IMR-90 (cell line): ENCODE data around the gene KCNQ5. TPM values are rescaled to one million over a fixed set of nuclear protein-coding genes. Genes with fewer than 3 reads are reported as not detected.

Experiments used
- ATAC-seq: fragments of 200-7000 bp; cut with Tn5 transposase; 2 replicates; pipeline ENCODE4 v1.9.1; 2020; ENCODE audit warnings: low read depth, mild to moderate bottlenecking, moderate library complexity
- BruUV-seq: library from RNA; stranded (reverse); fragments of 400-500 nt; replicated peaks from 2 replicates; lab custom pipeline; 2021; lab: Mats Ljungman, UMichigan
- CTCF ChIA-PET: fragments of 300-600 bp; formaldehyde crosslinking; extraction: SDS; loops from one replicate; lab custom pipeline; 2021; ENCODE audit warnings: antibody characterized with exemption; lab: Yijun Ruan, JAX
- POLR2A ChIA-PET: fragments of 300-600 bp; sonication (Branson Sonifier 250); formaldehyde crosslinking; loops from one replicate; lab custom pipeline; 2022; ENCODE audit warnings: antibody characterized with exemption; ENCODE audit not compliant: unreplicated experiment; lab: Charles Lee
- DNase-seq: peaks from one replicate; pipeline ENCODE4 v3.0.0; 2013
- H2AFZ ChIP-seq: replicated peaks from 2 replicates; pipeline ENCODE3; 2013; ENCODE audit warnings: low read length, mild to moderate bottlenecking; ENCODE audit not compliant: poor library complexity
- H2AK5ac ChIP-seq: 2 replicates; pipeline ENCODE4 v1.6.1; 2013; ENCODE audit warnings: low read depth, low read length, inconsistent platforms
- H2AK9ac ChIP-seq: replicated peaks from 2 replicates; pipeline ENCODE3; 2013; ENCODE audit warnings: mild to moderate bottlenecking, low read depth, low read length, moderate library complexity; ENCODE audit not compliant: poor library complexity
- H2BK120ac ChIP-seq: 2 replicates; pipeline ENCODE4 v1.6.1; 2013; ENCODE audit warnings: low read depth, low read length, inconsistent platforms
- H2BK15ac ChIP-seq: 3 replicates; pipeline ENCODE4 v1.6.1; 2013; ENCODE audit warnings: low read depth, low read length, inconsistent platforms
- H2BK20ac ChIP-seq: 2 replicates; pipeline ENCODE4 v1.6.1; 2013; ENCODE audit warnings: low read depth, mild to moderate bottlenecking, inconsistent platforms, low read length, moderate library complexity
- H2BK5ac ChIP-seq: 2 replicates; pipeline ENCODE4 v1.6.1; 2013; ENCODE audit warnings: mild to moderate bottlenecking, low read depth, low read length, inconsistent platforms; ENCODE audit not compliant: poor library complexity, severe bottlenecking
- H3K14ac ChIP-seq: replicated peaks from 2 replicates; pipeline ENCODE4 v1.6.1; 2013; ENCODE audit warnings: low read depth, low read length, inconsistent platforms
- H3K18ac ChIP-seq: 2 replicates; pipeline ENCODE4 v1.6.1; 2013; ENCODE audit warnings: low read depth, low read length, control low read depth
- H3K23ac ChIP-seq: 2 replicates; pipeline ENCODE4 v1.6.1; 2013; ENCODE audit warnings: low read depth, low read length, inconsistent platforms
- H3K27ac ChIP-seq: 2 replicates; pipeline ENCODE4 v1.5.1; 2013; ENCODE audit warnings: mild to moderate bottlenecking, control low read depth, low read length; ENCODE audit not compliant: insufficient read depth
- H3K27me3 ChIP-seq: 2 replicates; pipeline ENCODE4 v1.6.1; 2013; ENCODE audit warnings: low read length; ENCODE audit not compliant: control insufficient read depth, insufficient read depth
- H3K36me3 ChIP-seq: 2 replicates; pipeline ENCODE4 v1.6.1; 2013; ENCODE audit warnings: low read length, mixed read lengths; ENCODE audit not compliant: control insufficient read depth, insufficient read depth
- H3K4ac ChIP-seq: 2 replicates; pipeline ENCODE4 v1.6.1; 2013; ENCODE audit warnings: low read depth, low read length, inconsistent platforms
- H3K4me1 ChIP-seq: 2 replicates; pipeline ENCODE4 v1.6.1; 2013; ENCODE audit warnings: low read length, mixed read lengths; ENCODE audit not compliant: control insufficient read depth, insufficient read depth
- H3K4me2 ChIP-seq: 2 replicates; pipeline ENCODE4 v1.6.1; 2013; ENCODE audit warnings: low read depth, mild to moderate bottlenecking, control low read depth, low read length, moderate library complexity
- H3K4me3 ChIP-seq: 2 replicates; pipeline ENCODE4 v1.5.1; 2013; ENCODE audit warnings: low read depth, mild to moderate bottlenecking, control low read depth, low read length, moderate library complexity; ENCODE audit not compliant: insufficient read depth
- H3K56ac ChIP-seq: 2 replicates; pipeline ENCODE4 v1.6.1; 2013; ENCODE audit warnings: low read length, inconsistent platforms; ENCODE audit not compliant: insufficient read depth; ENCODE audit errors: extremely low read depth
- H3K79me1 ChIP-seq, 2 experiments: 2 replicates each; pipeline ENCODE4 v1.6.1; 2013; ENCODE audit warnings: low read length in 2 of 2, inconsistent platforms in 1 of 2, low read depth in 1 of 2
- H3K9ac ChIP-seq: 2 replicates; pipeline ENCODE4 v1.6.1; 2013; ENCODE audit warnings: low read depth, low read length, control low read depth
- H3K9me1 ChIP-seq: 2 replicates; pipeline ENCODE4 v1.6.1; 2013; ENCODE audit warnings: low read length, inconsistent platforms; ENCODE audit not compliant: insufficient read depth
- H3K9me3 ChIP-seq: 2 replicates; pipeline ENCODE4 v1.6.1; 2013; ENCODE audit warnings: low read length; ENCODE audit not compliant: control insufficient read depth, insufficient read depth
- H4K20me1 ChIP-seq: 2 replicates; pipeline ENCODE4 v1.6.1; 2013; ENCODE audit warnings: low read length, inconsistent platforms; ENCODE audit not compliant: insufficient read depth
- H4K5ac ChIP-seq: 2 replicates; pipeline ENCODE4 v1.6.1; 2013; ENCODE audit warnings: mild to moderate bottlenecking, low read depth, low read length, control low read depth
- H4K8ac ChIP-seq, 2 experiments: 2 replicates each; pipeline ENCODE4 v1.6.1; 2013; ENCODE audit warnings: low read depth in 2 of 2, low read length in 2 of 2, control low read depth in 1 of 2, inconsistent platforms in 1 of 2
- H4K91ac ChIP-seq: 2 replicates; pipeline ENCODE4 v1.6.1; 2013; ENCODE audit warnings: low read depth, low read length, inconsistent platforms; ENCODE audit not compliant: insufficient read depth
- BHLHE40 ChIP-seq: fragments of 150-350 bp; IDR thresholded peaks from 2 replicates; pipeline ENCODE4 v1.6.1; 2016; ENCODE audit warnings: mild to moderate bottlenecking, low read depth, low read length
- CEBPB ChIP-seq: IDR thresholded peaks from 2 replicates; pipeline ENCODE4 v1.6.1; 2012; ENCODE audit warnings: low read depth, low read length, improper control_type of control experiment
- CHD1 ChIP-seq: IDR thresholded peaks from 2 replicates; pipeline ENCODE4 v1.6.1; 2012; ENCODE audit warnings: low read depth, low read length, improper control_type of control experiment
- FOS ChIP-seq: fragments of 150-350 bp; IDR thresholded peaks from 2 replicates; pipeline ENCODE4 v1.6.1; 2016; ENCODE audit warnings: low read depth, low read length
- MAFK ChIP-seq: IDR thresholded peaks from 2 replicates; pipeline ENCODE4 v1.6.1; 2012; ENCODE audit warnings: low read depth, low read length, improper control_type of control experiment
- MAZ ChIP-seq: IDR thresholded peaks from 2 replicates; pipeline ENCODE4 v1.6.1; 2012; ENCODE audit warnings: low read depth, mild to moderate bottlenecking, low read length, improper control_type of control experiment, moderate library complexity, borderline replicate concordance
- MXI1 ChIP-seq: IDR thresholded peaks from 2 replicates; pipeline ENCODE4 v1.6.1; 2012; ENCODE audit warnings: low read depth, mild to moderate bottlenecking, low read length, moderate library complexity, borderline replicate concordance
- NFE2L2 ChIP-seq: fragments of 150-350 bp; IDR thresholded peaks from 2 replicates; pipeline ENCODE4 v1.6.1; 2016; ENCODE audit warnings: low read depth, mild to moderate bottlenecking, low read length
- POLR2A ChIP-seq: IDR thresholded peaks from 2 replicates; pipeline ENCODE4 v1.6.1; 2012; ENCODE audit warnings: mild to moderate bottlenecking, low read depth, low read length
- RAD21 ChIP-seq: IDR thresholded peaks from 2 replicates; pipeline ENCODE4 v1.6.1; 2012; ENCODE audit warnings: low read length, improper control_type of control experiment
- RCOR1 ChIP-seq: IDR thresholded peaks from 2 replicates; pipeline ENCODE4 v1.6.1; 2012; ENCODE audit warnings: mild to moderate bottlenecking, low read length, improper control_type of control experiment; ENCODE audit not compliant: insufficient replicate concordance
- RFX5 ChIP-seq: IDR thresholded peaks from 2 replicates; pipeline ENCODE4 v1.8.0; 2012; ENCODE audit warnings: low read depth, mild to moderate bottlenecking, low read length, moderate library complexity
- SMC3 ChIP-seq: fragments of 150-350 bp; IDR thresholded peaks from 2 replicates; pipeline ENCODE4 v1.6.1; 2016; ENCODE audit warnings: low read depth, mild to moderate bottlenecking, antibody characterized with exemption, low read length, moderate library complexity
- WGBS, 2 experiments: methylation state at CpG; one replicate each; pipeline versions ENCODE4 v1.1.5 to v1.1.7; 2013; ENCODE audit warnings: missing lambda C conversion rate in 2 of 2; ENCODE audit not compliant: insufficient read length in 1 of 2; ENCODE audit errors: extremely low coverage in 2 of 2; 5-methylcytosine and 5-hydroxymethylcytosine counted together
- dilution Hi-C: fragments of 300-500 bp; cut with HindIII; formaldehyde crosslinking; loops from one replicate; pipeline ENCODE4 v1.14.3; 2018; ENCODE audit warnings: low sequenced_read_pairs; ENCODE audit not compliant: unreplicated experiment
- in situ Hi-C: fragments of 300-500 bp; cut with MboI; formaldehyde crosslinking; loops from 3 replicates; pipeline ENCODE4 v1.14.3; 2019; ENCODE audit warnings: low sequenced_read_pairs, inconsistent platforms, mixed read lengths
- intact Hi-C: fragments of 100-400 bp; cut with micrococcal nuclease; formaldehyde crosslinking; loops from 2 replicates; pipeline ENCODE4 v1.10.0; 2022
- polyA plus RNA-seq, 3 experiments: library from polyadenylated mRNA; depleted of rRNA; stranded (reverse); fragments of >200 nt; gene quantifications; 2 replicates each; pipeline ENCODE4 v1.2.3, GENCODE V29; 2012; ENCODE audit warnings: low replicate concordance in 1 of 3
- total RNA-seq: library from RNA; depleted of rRNA; stranded (reverse); fragments of >200 nt; gene quantifications from 2 replicates; pipeline ENCODE4 v1.2.3, GENCODE V29; 2012
- TF ChIP-seq, protein P1 (sequence below): fragments of 150-350 bp; IDR thresholded peaks from 2 replicates; pipeline ENCODE4 v1.6.1; 2016; ENCODE audit warnings: low read depth, mild to moderate bottlenecking, low read length, moderate library complexity, borderline replicate concordance
- TF ChIP-seq, protein P2 (sequence below): fragments of 150-350 bp; IDR thresholded peaks from 2 replicates; pipeline ENCODE4 v1.6.1; 2017; ENCODE audit warnings: mild to moderate bottlenecking, antibody characterized with exemption, low read length, low read depth
- TF ChIP-seq, protein P3 (sequence below): conservative IDR thresholded peaks from 2 replicates; pipeline ENCODE4 v1.5.1; 2012; ENCODE audit warnings: mild to moderate bottlenecking, low read depth, low read length, improper control_type of control experiment

KCNQ5 gene
- total and polyA plus RNA-seq, 2 of the 4 experiments (the other 2 are of a cell fraction) = 0.75 to 1.3 TPM

DNA sequence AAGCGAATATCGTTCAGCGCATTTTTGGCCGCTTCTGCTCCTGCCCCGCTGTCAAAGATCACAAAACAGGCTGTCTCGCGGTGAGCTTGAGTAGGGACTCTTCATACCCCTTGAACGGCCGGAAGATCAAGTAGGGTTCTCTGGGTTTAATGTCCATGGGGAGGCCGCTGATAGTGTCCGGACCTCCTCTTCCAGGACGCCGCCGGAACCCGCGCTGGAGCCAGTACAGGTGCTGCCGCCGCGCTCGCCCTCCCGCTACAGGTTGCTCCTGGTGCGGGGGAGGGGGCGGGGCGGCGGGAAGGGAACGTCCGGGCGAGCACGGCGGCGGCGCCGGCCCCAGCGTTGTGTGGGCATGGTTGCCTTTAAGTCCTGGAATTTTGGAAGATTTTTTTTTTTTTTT, 536.0 kb downstream of the KCNQ5 start:
- Histone ChIP-seq H3K9me1 (peaks cover 2% of the 10 kb centered on the region; the same call in 1 of the 2 replicates), H2BK5ac (no peak overlapping the region), H2BK120ac (no peak overlapping the region), H3K27ac (no peak overlapping the region), H3K18ac (no peak overlapping the region), H2BK20ac (no peak overlapping the region), H2AK5ac (no peak overlapping the region), H4K91ac (no peak overlapping the region), H3K4me1 (no peaks in the 10 kb centered on the region), H4K5ac (no peak overlapping the region), H4K20me1 (no peaks in the 10 kb centered on the region), H3K4ac (no peak overlapping the region), H2BK15ac (no peak overlapping the region), H3K56ac (no peak overlapping the region), H2AFZ (no peak overlapping the region), H3K14ac (no peak overlapping the region), H3K9me3 (no peaks in the 10 kb centered on the region), H4K8ac (no peak overlapping the region), H3K23ac (no peak overlapping the region), H3K9ac (no peak overlapping the region), H3K27me3 (no peaks in the 10 kb centered on the region), H3K4me3 (no peak overlapping the region), H3K4me2 (no peak overlapping the region), H2AK9ac (no peak overlapping the region), H3K36me3 (no peaks in the 10 kb centered on the region), H3K79me1 (no peaks in the 10 kb centered on the region)
- ChIA-PET CTCF (no interaction called here), POLR2A (no interaction called here)
- in situ Hi-C loops (no loop called here), intact Hi-C loops (no loop called here), dilution Hi-C loops (no loop called here)
- WGBS, 2 experiments = no CpG with 5 or more reads among the region's 34 CpGs
- no peak for TF ChIP-seq SMC3
- no peak for TF ChIP-seq MAZ
- no peak for TF ChIP-seq CEBPB
- TF ChIP-seq, protein P1, sequence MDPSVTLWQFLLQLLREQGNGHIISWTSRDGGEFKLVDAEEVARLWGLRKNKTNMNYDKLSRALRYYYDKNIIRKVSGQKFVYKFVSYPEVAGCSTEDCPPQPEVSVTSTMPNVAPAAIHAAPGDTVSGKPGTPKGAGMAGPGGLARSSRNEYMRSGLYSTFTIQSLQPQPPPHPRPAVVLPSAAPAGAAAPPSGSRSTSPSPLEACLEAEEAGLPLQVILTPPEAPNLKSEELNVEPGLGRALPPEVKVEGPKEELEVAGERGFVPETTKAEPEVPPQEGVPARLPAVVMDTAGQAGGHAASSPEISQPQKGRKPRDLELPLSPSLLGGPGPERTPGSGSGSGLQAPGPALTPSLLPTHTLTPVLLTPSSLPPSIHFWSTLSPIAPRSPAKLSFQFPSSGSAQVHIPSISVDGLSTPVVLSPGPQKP = no peak
- TF ChIP-seq RFX5 = no peak
- no peak for TF ChIP-seq RCOR1
- TF ChIP-seq BHLHE40 = no peak
- no peak for TF ChIP-seq MAFK
- TF ChIP-seq MXI1 = no peak
- TF ChIP-seq CHD1 = no peak
- no peak for TF ChIP-seq FOS
- TF ChIP-seq, protein P2, sequence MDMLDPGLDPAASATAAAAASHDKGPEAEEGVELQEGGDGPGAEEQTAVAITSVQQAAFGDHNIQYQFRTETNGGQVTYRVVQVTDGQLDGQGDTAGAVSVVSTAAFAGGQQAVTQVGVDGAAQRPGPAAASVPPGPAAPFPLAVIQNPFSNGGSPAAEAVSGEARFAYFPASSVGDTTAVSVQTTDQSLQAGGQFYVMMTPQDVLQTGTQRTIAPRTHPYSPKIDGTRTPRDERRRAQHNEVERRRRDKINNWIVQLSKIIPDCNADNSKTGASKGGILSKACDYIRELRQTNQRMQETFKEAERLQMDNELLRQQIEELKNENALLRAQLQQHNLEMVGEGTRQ = no peak
- no peak for TF ChIP-seq POLR2A
- TF ChIP-seq RAD21 = no peak
- TF ChIP-seq, protein P3, sequence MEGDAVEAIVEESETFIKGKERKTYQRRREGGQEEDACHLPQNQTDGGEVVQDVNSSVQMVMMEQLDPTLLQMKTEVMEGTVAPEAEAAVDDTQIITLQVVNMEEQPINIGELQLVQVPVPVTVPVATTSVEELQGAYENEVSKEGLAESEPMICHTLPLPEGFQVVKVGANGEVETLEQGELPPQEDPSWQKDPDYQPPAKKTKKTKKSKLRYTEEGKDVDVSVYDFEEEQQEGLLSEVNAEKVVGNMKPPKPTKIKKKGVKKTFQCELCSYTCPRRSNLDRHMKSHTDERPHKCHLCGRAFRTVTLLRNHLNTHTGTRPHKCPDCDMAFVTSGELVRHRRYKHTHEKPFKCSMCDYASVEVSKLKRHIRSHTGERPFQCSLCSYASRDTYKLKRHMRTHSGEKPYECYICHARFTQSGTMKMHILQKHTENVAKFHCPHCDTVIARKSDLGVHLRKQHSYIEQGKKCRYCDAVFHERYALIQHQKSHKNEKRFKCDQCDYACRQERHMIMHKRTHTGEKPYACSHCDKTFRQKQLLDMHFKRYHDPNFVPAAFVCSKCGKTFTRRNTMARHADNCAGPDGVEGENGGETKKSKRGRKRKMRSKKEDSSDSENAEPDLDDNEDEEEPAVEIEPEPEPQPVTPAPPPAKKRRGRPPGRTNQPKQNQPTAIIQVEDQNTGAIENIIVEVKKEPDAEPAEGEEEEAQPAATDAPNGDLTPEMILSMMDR = no peak
- no peak for TF ChIP-seq NFE2L2
- no peak for DNase-seq
- BruUV-seq = no TSS peak
- no peak for ATAC-seq
